ENCODE measurements around the gene TTC23L. TPM values are rescaled to one million over a fixed set of nuclear protein-coding genes. Genes with fewer than 3 reads are reported as not detected.

The TTC23L gene
- total and polyA plus RNA-seq, 2 of the 8 experiments (the other 6 are each of a cell fraction or from before 2014, with no cell fraction given): 1.1 to 2.4 TPM

DNA sequence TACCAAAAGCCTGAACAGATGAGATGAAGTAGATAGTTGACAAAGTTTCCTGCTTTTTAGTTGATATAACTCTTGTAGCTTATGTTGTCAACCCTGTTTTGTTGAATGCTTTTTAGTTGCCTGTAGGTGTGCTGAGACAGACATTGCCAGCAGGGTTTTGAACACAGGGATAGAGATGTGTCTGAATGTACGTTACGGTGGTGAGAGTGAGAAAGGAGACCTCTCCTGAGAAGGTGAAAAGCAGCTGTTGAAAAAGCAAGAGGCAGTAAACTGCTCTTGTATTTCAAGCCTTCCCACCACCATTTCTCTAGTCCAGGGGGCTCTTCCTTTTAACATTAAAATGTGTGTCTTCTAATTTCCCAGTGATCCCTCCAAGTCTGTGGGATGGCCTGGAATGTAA lies 105.1 kb downstream of the TTC23L start:
- no peak overlapping the region for H4K8ac ChIP-seq (ENCODE audit: extremely low read depth, insufficient read depth, low read length)
- H3K9ac ChIP-seq (replicated peaks in 1 of 4; ENCODE audit: extremely low read depth in 1 of 4, low read depth in 3 of 4, low read length in 3 of 4): no peak overlapping the region
- no peak overlapping the region for H2BK20ac ChIP-seq (ENCODE audit: low read length)
- no peak overlapping the region for H3K4me3 ChIP-seq (ENCODE audit: extremely low read depth in 1 of 4, insufficient read depth in 2 of 4, low read depth in 3 of 4, low read length in 4 of 4)
- peaks cover 3 to 72% (median 19%) of the 10 kb centered on the region in 4 experiments; a peak in 6 of 8 replicates for H3K36me3 ChIP-seq (ENCODE audit: control insufficient read depth in 2 of 4, insufficient read depth in 4 of 4, low read length in 3 of 4)
- H4K20me1 ChIP-seq (replicated peaks in 1 of 2; ENCODE audit: control insufficient read depth in 1 of 2, insufficient read depth in 2 of 2, low read length in 2 of 2): peaks cover 0 to 1% of the 10 kb centered on the region in 2 experiments
- no peak overlapping the region for H3K18ac ChIP-seq (ENCODE audit: extremely low read depth, low read length)
- no peak overlapping the region for H3K4me2 ChIP-seq (ENCODE audit: insufficient read depth in 1 of 2, low read depth in 2 of 2, low read length in 2 of 2)
- TF ChIP-seq SP1 (IDR thresholded peaks at IDR 0.05; ENCODE audit: low read depth, low read length) (no peak), SUZ12 (IDR thresholded peaks at IDR 0.05; ENCODE audit: low read length) (no peak), POLR2AphosphoS5 (IDR thresholded peaks at IDR 0.05; ENCODE audit: low read depth, low read length) (no peak)
- H3K4me1 ChIP-seq (replicated peaks in 1 of 4; ENCODE audit: control insufficient read depth in 3 of 4, insufficient read depth in 4 of 4, low read length in 3 of 4): no peaks in the 10 kb centered on the region
- no peak overlapping the region for H3K56ac ChIP-seq (replicated peaks; ENCODE audit: insufficient read length, low read depth, low read length)
- H3K27ac ChIP-seq (ENCODE audit: low read depth, low read length): no peak overlapping the region
- H4K91ac ChIP-seq (replicated peaks; ENCODE audit: insufficient read length, low read length): no peak overlapping the region
- no peaks in the 10 kb centered on the region for H3K23me2 ChIP-seq (ENCODE audit: low read depth, low read length)
- POLR2A ChIA-PET (ENCODE audit: partially characterized antibody): interaction anchor here (1.1 to 2.5 kb wide), 2 partner anchors 8 to 15 kb away, joined by 3 to 12 read pairs; partner anchors contain the start of gene DNAJC21
- no peak overlapping the region for H4K5ac ChIP-seq (ENCODE audit: insufficient read length, low read depth, low read length)
- no peaks in the 10 kb centered on the region for H3K79me2 ChIP-seq (ENCODE audit: control insufficient read depth in 1 of 2, insufficient read depth in 2 of 2, low read length in 2 of 2)
- H2BK15ac ChIP-seq (ENCODE audit: low read length): no peak overlapping the region
- H3K4ac ChIP-seq (replicated peaks; ENCODE audit: insufficient read length, low read depth, low read length): no peak overlapping the region
- H3K14ac ChIP-seq (ENCODE audit: insufficient read length): no peak overlapping the region
- DNase-seq (ENCODE audit: low read depth in 1 of 2, low spot score in 2 of 2) (no peak), FAIRE-seq (no peak)
- H3K79me1 ChIP-seq (ENCODE audit: low read depth, low read length): no peaks in the 10 kb centered on the region
- H3K23ac ChIP-seq (ENCODE audit: insufficient read length): no peak overlapping the region
- no peaks in the 10 kb centered on the region for H3K9me3 ChIP-seq (ENCODE audit: insufficient read depth in 2 of 2, low read depth in 1 of 2, low read length in 1 of 2)
- H2BK12ac ChIP-seq (ENCODE audit: low read depth, low read length): no peak overlapping the region
- H3K27me3 ChIP-seq (replicated peaks in 1 of 4; ENCODE audit: control insufficient read depth in 3 of 4, extremely low read depth in 1 of 4, insufficient read depth in 3 of 4, low read length in 3 of 4): no peaks in the 10 kb centered on the region
- no peak overlapping the region for H2AFZ ChIP-seq (ENCODE audit: low read length)
- WGBS, 2 experiments (ENCODE audit: extremely low coverage in 1 of 2, insufficient coverage in 1 of 2, insufficient read length in 1 of 2, insufficient replicate concordance in 2 of 2, low coverage in 1 of 2, low lambda C conversion rate in 2 of 2, missing lambda C conversion rate in 1 of 2): 98% methylated on average over 2 of the region's 2 CpGs; no CpG with 5 or more reads in 1 of the 2 experiments
- H2BK120ac ChIP-seq (replicated peaks; ENCODE audit: low read depth, low read length): no peak overlapping the region
- no peak overlapping the region for H2BK5ac ChIP-seq (ENCODE audit: low read depth, low read length)
- H2AK5ac ChIP-seq (ENCODE audit: low read depth, low read length): no peak overlapping the region
- CTCF ChIA-PET (ENCODE audit: partially characterized antibody): interaction anchor here (0.6 to 2.2 kb wide), 6 partner anchors 11 to 59 kb away, joined by 3 to 11 read pairs (median 3); no protein-coding TSS in a partner anchor

Data from H1 (cell line).